ENCODE data around the gene PYCR2. TPM values are rescaled to one million over a fixed set of nuclear protein-coding genes. Genes with fewer than 3 reads are reported as not detected.

PYCR2 gene
- total RNA-seq, result 19.8 and 32.4 TPM in 2 replicates

DNA sequence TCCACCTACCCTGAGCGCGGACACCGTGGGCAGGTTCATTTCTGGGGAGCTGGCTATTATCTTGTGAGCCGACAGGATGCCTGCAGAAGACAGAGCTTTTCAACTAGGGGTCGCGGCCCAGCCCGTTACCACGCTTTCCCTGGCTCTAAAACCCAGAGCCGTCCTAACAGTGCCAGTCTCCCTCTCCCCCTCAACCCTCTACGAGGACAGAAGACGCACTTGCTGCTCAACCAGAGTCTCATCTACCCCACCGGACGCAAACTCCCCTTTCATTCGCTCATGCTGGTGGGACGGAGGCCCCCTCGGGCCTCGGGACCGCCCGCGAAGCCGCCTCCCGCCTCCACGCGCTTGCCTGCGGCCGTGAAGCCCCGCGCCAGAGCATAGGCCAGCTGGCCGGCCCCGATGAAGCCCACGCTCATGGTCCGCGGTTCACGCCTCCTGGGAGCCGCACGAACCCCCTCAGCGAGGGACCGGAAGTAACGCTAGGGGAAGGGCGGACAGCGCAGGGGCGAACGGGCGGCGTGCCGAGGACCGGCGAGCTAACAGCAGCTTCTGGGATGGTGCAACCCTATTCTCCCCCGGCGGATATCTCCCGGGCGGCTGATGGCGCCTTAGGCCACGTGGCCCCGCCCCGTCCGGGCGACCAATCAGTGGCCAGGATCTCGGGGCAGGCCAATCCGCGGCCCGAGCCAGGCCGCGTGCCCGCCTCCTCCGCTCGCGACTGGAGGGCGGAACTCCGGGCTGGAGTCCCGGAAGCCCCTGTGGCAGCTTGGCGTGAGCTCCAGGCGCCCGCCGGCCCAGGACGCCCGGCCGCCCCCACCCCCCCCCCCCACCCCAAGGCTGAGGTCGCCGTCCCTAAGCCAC is at the start of gene PYCR2:
TSS of gene PYCR2 (minus strand) at position 559 of the 864 bp plus-strand sequence. CDS start at position 419, 140 bp downstream.

DNA sequence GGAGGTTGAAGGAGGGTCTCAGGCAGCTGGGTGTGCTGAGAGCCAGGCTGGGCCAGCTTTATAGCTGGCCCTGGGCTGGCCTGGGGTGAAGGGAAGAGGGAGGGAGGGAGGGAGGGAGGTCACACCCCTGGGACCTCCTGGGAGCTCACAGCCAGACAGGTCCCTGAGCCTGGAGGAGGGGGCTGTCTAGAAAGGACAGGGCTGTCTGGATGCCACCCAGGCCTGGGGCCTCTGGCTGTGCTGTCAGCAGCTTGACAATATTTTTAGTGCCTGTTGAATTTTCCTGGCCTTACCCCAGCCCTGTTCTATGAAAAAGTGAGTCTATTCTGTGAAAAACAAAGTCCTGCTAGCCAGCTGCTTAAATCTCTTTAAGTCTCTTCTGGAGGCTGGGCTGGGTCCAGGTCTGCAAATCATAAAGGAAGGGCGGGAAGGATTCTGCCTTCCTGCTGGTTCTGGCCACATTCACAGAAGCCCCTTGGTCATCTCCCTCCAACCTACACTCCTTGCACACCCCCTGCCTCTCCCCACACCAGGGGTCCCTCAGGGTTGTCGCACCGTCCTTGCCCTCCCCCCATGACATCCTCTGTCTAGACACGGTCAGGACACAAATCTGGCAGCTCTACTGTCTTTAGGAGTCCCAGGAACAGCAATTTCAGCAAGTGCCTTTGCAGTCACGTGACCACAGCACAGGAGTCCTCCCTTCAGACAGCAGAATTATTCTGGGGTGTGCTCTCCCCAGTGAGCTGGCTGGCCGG is 17.3 kb upstream of the PYCR2 start, which contains the start of gene LEFTY2:
TSS of gene LEFTY2 (minus strand) at position 34 of the 755 bp plus-strand sequence. CDS start 80 bp downstream, outside the sequence.

DNA sequence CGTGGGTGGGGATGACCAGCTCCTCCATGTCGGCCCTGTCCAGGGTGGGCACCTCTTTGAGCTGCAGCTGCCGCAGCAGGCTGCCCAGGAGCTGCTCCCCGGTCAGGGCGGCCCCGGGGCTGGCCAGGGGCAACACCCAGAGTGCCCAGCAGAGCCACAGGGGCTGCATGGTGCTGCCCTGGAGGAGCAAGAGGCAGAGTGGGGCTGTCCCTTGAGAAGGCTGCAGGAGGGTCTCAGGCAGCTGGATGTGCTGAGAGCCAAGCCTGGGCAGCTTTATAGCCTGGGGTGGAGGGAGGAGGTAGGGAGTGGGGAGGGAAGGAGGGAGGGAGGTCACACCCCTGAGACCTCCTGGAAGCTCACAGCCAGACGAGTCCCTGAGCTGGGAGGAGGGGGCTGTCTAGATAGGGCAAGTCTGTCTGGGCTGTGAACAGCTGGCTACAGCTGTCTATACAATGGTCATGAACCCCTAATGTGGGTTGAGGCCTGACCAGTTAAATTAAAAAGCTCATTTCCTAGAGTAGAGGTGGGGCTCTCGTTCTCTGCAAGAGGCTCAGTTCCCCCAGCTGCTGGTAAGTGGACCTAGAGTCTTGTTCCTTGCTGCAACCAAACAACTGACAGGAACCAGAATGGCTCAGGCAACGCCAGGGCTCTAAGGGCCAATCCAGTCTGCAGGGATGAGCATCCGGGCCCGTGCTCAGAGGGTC is 35.0 kb downstream of the PYCR2 start, which contains the start of gene LEFTY1:
TSS of gene LEFTY1 (minus strand) at position 249 of the 704 bp plus-strand sequence. CDS start at position 169, 80 bp downstream.

DNA sequence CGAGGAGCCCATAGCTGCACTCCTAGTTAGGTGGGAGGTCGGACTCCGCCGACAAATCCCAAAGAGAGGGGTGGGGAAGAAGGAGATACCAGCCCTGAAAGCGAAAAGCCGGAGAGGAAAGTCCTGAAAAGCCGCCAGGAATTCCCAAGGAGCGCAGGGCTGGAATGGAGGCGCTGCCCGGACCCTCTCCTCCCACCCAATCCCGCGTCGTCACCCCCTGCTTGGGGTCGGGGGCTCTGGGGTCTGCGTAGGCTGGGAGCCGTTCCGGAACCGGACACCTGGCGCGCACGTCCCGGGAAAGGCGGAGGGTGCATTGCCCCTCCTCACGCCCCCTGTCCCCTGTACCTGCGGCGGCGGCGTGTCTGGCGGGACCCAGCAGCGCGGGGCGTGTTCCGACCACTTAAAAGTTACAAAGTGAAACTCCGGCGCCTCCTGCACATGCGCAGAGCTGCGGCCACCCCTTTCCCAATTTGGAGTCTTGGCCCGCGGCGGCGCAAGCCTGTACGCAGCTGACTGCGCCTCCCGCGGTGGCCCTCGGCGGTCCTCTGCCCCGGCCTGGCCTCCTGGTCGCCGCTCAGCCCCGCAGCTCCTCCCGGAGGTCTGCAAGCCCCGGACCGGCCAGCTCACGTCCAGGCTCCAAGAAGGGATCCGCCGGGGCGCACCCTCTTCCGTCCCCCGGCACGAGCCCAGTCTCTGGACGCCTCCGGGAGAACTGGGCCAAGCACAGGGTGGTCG is 41.9 kb downstream of the PYCR2 start, which contains the start of gene TMEM63A:
TSS of gene TMEM63A (minus strand) at position 422 of the 735 bp plus-strand sequence. CDS start 4,800 bp downstream, outside the sequence.

Other genes with a start within 250 kb of the PYCR2 start
- gene SRP9, start 146.4 kb downstream of the PYCR2 start, total RNA-seq, result 171 and 210 TPM in 2 replicates
- gene EPHX1, start 114.1 kb downstream of the PYCR2 start, total RNA-seq, result 16.9 and 25.8 TPM in 2 replicates
- gene TMEM63A, start 41.9 kb downstream of the PYCR2 start, total RNA-seq, result 3.9 and 5.3 TPM in 2 replicates
- gene LEFTY1, start 35.1 kb downstream of the PYCR2 start, total RNA-seq, result not detected in 2 replicates
- not detected in 2 replicates for gene LEFTY2, start 17.0 kb upstream of the PYCR2 start, total RNA-seq
- 29.9 and 32.8 TPM in 2 replicates for gene SDE2, start 75.1 kb upstream of the PYCR2 start, total RNA-seq
- 109 and 113 TPM in 2 replicates for gene H3-3A, start 138.5 kb upstream of the PYCR2 start, total RNA-seq

All from tracheal epithelial cell (primary cell).